Measurements from ENCODE around the gene ME1. TPM values are rescaled to one million over a fixed set of nuclear protein-coding genes. Genes with fewer than 3 reads are reported as not detected.

The ME1 gene
- total RNA-seq, 2 donors from 2014 or later = 6.4 to 20.3 TPM

- H3K9me3 ChIP-seq = no peaks in the 10 kb centered on the region
- H3K27me3 ChIP-seq (replicated peaks; ENCODE audit: insufficient read depth) = no peaks in the 10 kb centered on the region
- no peak overlapping the region for H3K4me3 ChIP-seq
- no peak for DNase-seq (ENCODE audit: low spot score)
- TF ChIP-seq, protein P1, sequence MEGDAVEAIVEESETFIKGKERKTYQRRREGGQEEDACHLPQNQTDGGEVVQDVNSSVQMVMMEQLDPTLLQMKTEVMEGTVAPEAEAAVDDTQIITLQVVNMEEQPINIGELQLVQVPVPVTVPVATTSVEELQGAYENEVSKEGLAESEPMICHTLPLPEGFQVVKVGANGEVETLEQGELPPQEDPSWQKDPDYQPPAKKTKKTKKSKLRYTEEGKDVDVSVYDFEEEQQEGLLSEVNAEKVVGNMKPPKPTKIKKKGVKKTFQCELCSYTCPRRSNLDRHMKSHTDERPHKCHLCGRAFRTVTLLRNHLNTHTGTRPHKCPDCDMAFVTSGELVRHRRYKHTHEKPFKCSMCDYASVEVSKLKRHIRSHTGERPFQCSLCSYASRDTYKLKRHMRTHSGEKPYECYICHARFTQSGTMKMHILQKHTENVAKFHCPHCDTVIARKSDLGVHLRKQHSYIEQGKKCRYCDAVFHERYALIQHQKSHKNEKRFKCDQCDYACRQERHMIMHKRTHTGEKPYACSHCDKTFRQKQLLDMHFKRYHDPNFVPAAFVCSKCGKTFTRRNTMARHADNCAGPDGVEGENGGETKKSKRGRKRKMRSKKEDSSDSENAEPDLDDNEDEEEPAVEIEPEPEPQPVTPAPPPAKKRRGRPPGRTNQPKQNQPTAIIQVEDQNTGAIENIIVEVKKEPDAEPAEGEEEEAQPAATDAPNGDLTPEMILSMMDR (IDR thresholded peaks at IDR 0.05) = no peak
- no peak for TF ChIP-seq POLR2A (IDR thresholded peaks at IDR 0.05)
- no peak for TF ChIP-seq POLR2AphosphoS5 (IDR thresholded peaks at IDR 0.05)
- H3K27ac ChIP-seq = no peak overlapping the region
- 96% methylated on average over 1 of the region's 1 CpG for WGBS
- no peaks in the 10 kb centered on the region for H3K4me1 ChIP-seq (replicated peaks)
- intact Hi-C loops (cut with DNase I) = no loop called here
- H3K36me3 ChIP-seq = peaks cover 0 to 10% of the 10 kb centered on the region in 2 donors
Measured at GRCh38 chr6:83168556-83168955, 262.3 kb downstream of the ME1 start.

GRCh38 chr6:83167726-83168278 is 263.0 kb downstream of the ME1 start:
- H3K9me3 ChIP-seq = no peaks in the 10 kb centered on the region
- H3K4me1 ChIP-seq (replicated peaks) = no peaks in the 10 kb centered on the region
- TF ChIP-seq POLR2A (IDR thresholded peaks at IDR 0.05) (no peak), POLR2AphosphoS5 (IDR thresholded peaks at IDR 0.05) (no peak)
- TF ChIP-seq, protein P1 (IDR thresholded peaks at IDR 0.05) = no peak
- no peak overlapping the region for H3K27ac ChIP-seq
- DNase-seq (ENCODE audit: low spot score) = no peak
- H3K36me3 ChIP-seq = peaks cover 0 to 10% of the 10 kb centered on the region in 2 donors
- no peak overlapping the region for H3K4me3 ChIP-seq
- H3K27me3 ChIP-seq (replicated peaks; ENCODE audit: insufficient read depth) = no peaks in the 10 kb centered on the region
- intact Hi-C loops (cut with DNase I) = no loop called here
- 92% methylated on average over 5 of the region's 5 CpGs for WGBS

Other genes starting within 250 kb of the ME1 start
- 10 to 100 TPM; 31.6 to 74.8 TPM for gene PGM3, start 237.8 kb downstream of the ME1 start, total RNA-seq
- 10 to 100 TPM in 1 of 2 donors, 1 to 10 TPM in 1; 9.5 to 23.7 TPM for gene RWDD2A, start 237.7 kb downstream of the ME1 start, total RNA-seq
- gene PRSS35, start 81.5 kb upstream of the ME1 start, total RNA-seq = 1 to 10 TPM in 1 of 2 donors, not detected in 1; 2.4 TPM

Measured in prostate gland (tissue), 2 donors.